T-helper 2 cell treated with Interferon-gamma antibody and Interleukin-4, amounts not matched to agents 5 μg/mL and 100 μg/mL, for 36 hours (primary cell): Measurements from ENCODE around the gene FGFBP2.

Source experiments
- DNase-seq: peaks from one replicate; pipeline ENCODE4 v3.0.0; 2021; ENCODE audit warnings: low spot score
- H3K27ac Mint-ChIP-seq: one replicate; pipeline ENCODE4 v1.8.0; 2021; ENCODE audit warnings: mild to moderate bottlenecking, mixed read lengths
- H3K27me3 Mint-ChIP-seq: one replicate; pipeline ENCODE4 v1.8.0; 2021; ENCODE audit warnings: low read depth, mixed read lengths
- H3K36me3 Mint-ChIP-seq: one replicate; pipeline ENCODE4 v1.8.0; 2021; ENCODE audit warnings: low read depth, mixed read lengths
- H3K4me1 Mint-ChIP-seq: one replicate; pipeline ENCODE4 v1.8.0; 2021; ENCODE audit warnings: low read depth, mixed read lengths
- H3K4me3 Mint-ChIP-seq: one replicate; pipeline ENCODE4 v1.8.0; 2022; ENCODE audit warnings: mild to moderate bottlenecking, moderate library complexity, mixed read lengths
- H3K9me3 Mint-ChIP-seq: one replicate; pipeline ENCODE4 v1.8.0; 2021; ENCODE audit warnings: mixed read lengths

Gene FGFBP2

GRCh38 chr4:15912236-15912635 lies 50.7 kb downstream of the FGFBP2 start:
- H3K27ac Mint-ChIP-seq, result no peak overlapping the region
- H3K27me3 Mint-ChIP-seq, result peaks cover 9% of the 10 kb centered on the region
- no peaks in the 10 kb centered on the region for H3K9me3 Mint-ChIP-seq
- DNase-seq, result no peak
- H3K4me1 Mint-ChIP-seq, result no peaks in the 10 kb centered on the region
- no peak overlapping the region for H3K4me3 Mint-ChIP-seq
- H3K36me3 Mint-ChIP-seq, result no peaks in the 10 kb centered on the region
